Neuronal stem cell (in vitro differentiated cells): Measurements from ENCODE around the gene CTXN1.
"Not testable (repeated sequence)": the region's sequence is repeated elsewhere in the genome, so short reads cannot be mapped to it uniquely, and the experiment has no call there.

Experiments used
- DNase-seq: peaks from one replicate; pipeline ENCODE4 v3.0.0-alpha.2; 2013; ENCODE audit warnings: low spot score
- H2AFZ ChIP-seq: one replicate; pipeline ENCODE4 v1.6.1; 2013; ENCODE audit warnings: mild to moderate bottlenecking, low read length, inconsistent platforms
- H2AK5ac ChIP-seq: 2 replicates; pipeline ENCODE4 v1.6.1; 2013; ENCODE audit warnings: low read depth, mild to moderate bottlenecking, inconsistent platforms, low read length, moderate library complexity, mixed read lengths
- H2BK120ac ChIP-seq: 2 replicates; pipeline ENCODE4 v1.6.1; 2013; ENCODE audit warnings: low read depth, mild to moderate bottlenecking, inconsistent platforms, low read length, moderate library complexity, mixed read lengths
- H2BK12ac ChIP-seq: one replicate; pipeline ENCODE4 v1.6.1; 2013; ENCODE audit warnings: low read length, inconsistent platforms
- H2BK15ac ChIP-seq: 2 replicates; pipeline ENCODE4 v1.6.1; 2013; ENCODE audit warnings: mild to moderate bottlenecking, low read length, inconsistent platforms, mixed read lengths
- H2BK5ac ChIP-seq: one replicate; pipeline ENCODE4 v1.6.1; 2013; ENCODE audit warnings: inconsistent platforms, mild to moderate bottlenecking, low read length, moderate library complexity
- H3K14ac ChIP-seq: one replicate; pipeline ENCODE4 v1.6.1; 2013; ENCODE audit warnings: low read length, inconsistent platforms
- H3K18ac ChIP-seq: 2 replicates; pipeline ENCODE4 v1.6.1; 2013; ENCODE audit warnings: low read length, inconsistent platforms
- H3K23ac ChIP-seq: 2 replicates; pipeline ENCODE4 v1.6.1; 2013; ENCODE audit warnings: low read depth, mild to moderate bottlenecking, mixed read lengths, low read length, inconsistent platforms; ENCODE audit not compliant: poor library complexity
- H3K27ac ChIP-seq: replicated peaks from 3 replicates; pipeline ENCODE4 v1.5.1; 2013; ENCODE audit warnings: low read length, inconsistent platforms
- H3K27me3 ChIP-seq, 3 experiments: 2 replicates each; pipeline ENCODE4 v1.6.1; 2013; ENCODE audit warnings: low read length in 3 of 3, mild to moderate bottlenecking in 2 of 3, inconsistent platforms in 1 of 3, low read depth in 1 of 3, mixed read lengths in 1 of 3, moderate library complexity in 1 of 3; ENCODE audit not compliant: control insufficient read depth in 3 of 3, insufficient read depth in 3 of 3
- H3K36me3 ChIP-seq, 2 donors: replicated peaks in 1 of 2; 2 replicates each; pipeline ENCODE4 v1.6.1; 2013; ENCODE audit warnings: low read length in 2 of 2; ENCODE audit not compliant: control insufficient read depth in 2 of 2, insufficient read depth in 2 of 2
- H3K4ac ChIP-seq: 2 replicates; pipeline ENCODE4 v1.6.1; 2013; ENCODE audit warnings: inconsistent platforms, mild to moderate bottlenecking, low read length, moderate library complexity
- H3K4me1 ChIP-seq, 2 donors: 1 replicate in 1 of 2; 2 replicates in 1 of 2; pipeline ENCODE4 v1.6.1; 2013; ENCODE audit warnings: low read length in 2 of 2, low read depth in 1 of 2; ENCODE audit not compliant: control insufficient read depth in 2 of 2, insufficient read depth in 1 of 2
- H3K4me2 ChIP-seq: one replicate; pipeline ENCODE4 v1.6.1; 2013; ENCODE audit warnings: mild to moderate bottlenecking, low read length, inconsistent platforms; ENCODE audit not compliant: insufficient read depth, poor library complexity, severe bottlenecking
- H3K4me3 ChIP-seq, 2 donors: 2 replicates each; pipeline ENCODE4 v1.5.1; 2013; ENCODE audit warnings: low read length in 2 of 2, mild to moderate bottlenecking in 2 of 2, inconsistent platforms in 1 of 2, moderate library complexity in 1 of 2
- H3K79me1 ChIP-seq: one replicate; pipeline ENCODE4 v1.6.1; 2013; ENCODE audit warnings: low read depth, mild to moderate bottlenecking, inconsistent platforms, low read length, moderate library complexity
- H3K9ac ChIP-seq: one replicate; pipeline ENCODE4 v1.6.1; 2013; ENCODE audit warnings: mild to moderate bottlenecking, low read depth, low read length, inconsistent platforms; ENCODE audit not compliant: poor library complexity
- H3K9me3 ChIP-seq, 2 donors: replicated peaks in 1 of 2; 2 replicates each; pipeline versions ENCODE3 to v1.6.1; 2013; ENCODE audit warnings: low read length in 2 of 2, mild to moderate bottlenecking in 2 of 2, inconsistent platforms in 1 of 2, low read depth in 1 of 2, mixed read lengths in 1 of 2, moderate library complexity in 1 of 2; ENCODE audit not compliant: control insufficient read depth in 2 of 2, insufficient read depth in 1 of 2
- H4K8ac ChIP-seq: one replicate; pipeline ENCODE4 v1.6.1; 2013; ENCODE audit warnings: low read depth, mild to moderate bottlenecking, inconsistent platforms, low read length, moderate library complexity
- H4K91ac ChIP-seq: one replicate; pipeline ENCODE4 v1.6.1; 2013; ENCODE audit warnings: low read length, low read depth, mild to moderate bottlenecking, inconsistent platforms; ENCODE audit not compliant: poor library complexity
- WGBS, 2 donors: extraction: QIAGEN DNeasy Blood & Tissue Kit; methylation state at CpG; one replicate each; pipeline ENCODE4 v1.1.7; 2013; ENCODE audit warnings: missing lambda C conversion rate in 2 of 2, mixed read lengths in 1 of 2; ENCODE audit not compliant: insufficient read length in 2 of 2, insufficient replicate concordance in 1 of 2; ENCODE audit errors: extremely low coverage in 2 of 2; 5-methylcytosine and 5-hydroxymethylcytosine counted together

CTXN1 gene

GRCh38 chr19:7918615-7919421, 7.1 kb downstream of the CTXN1 start:
- Histone ChIP-seq H3K14ac (no peak overlapping the region), H3K27me3 (peaks cover 22 to 42% (median 22%) of the 10 kb centered on the region in 3 experiments), H3K4me3 (peak overlapping the region in 1 of 2 donors; percentile 43), H3K36me3 (peaks cover 20 to 23% of the 10 kb centered on the region in 2 donors), H4K8ac (no peak overlapping the region), H3K18ac (no peak overlapping the region), H2AK5ac (peak overlapping the region; percentile 97), H3K4me1 (peaks cover 19 to 25% of the 10 kb centered on the region in 2 donors), H3K27ac (no peak overlapping the region), H3K9ac (peak overlapping the region; percentile 30), H2BK15ac (no peak overlapping the region), H3K4me2 (no peak overlapping the region), H2BK120ac (no peak overlapping the region), H3K23ac (peak overlapping the region; percentile 55), H3K79me1 (peaks cover 13% of the 10 kb centered on the region), H4K91ac (no peak overlapping the region), H3K9me3 (no peaks in the 10 kb centered on the region), H3K4ac (no peak overlapping the region), H2AFZ (no peak overlapping the region), H2BK12ac (no peak overlapping the region), H2BK5ac (no peak overlapping the region)
- no peak for DNase-seq
- WGBS, 2 donors: no CpG with 5 or more reads among the region's 42 CpGs

GRCh38 chr19:7918062-7918614, 7.8 kb downstream of the CTXN1 start:
- peak overlapping the region; percentile 48 for H2BK5ac ChIP-seq

GRCh38 chr19:7917267-7918061, 8.5 kb downstream of the CTXN1 start:
- Histone ChIP-seq H2AK5ac (peak overlapping the region; percentile 53), H3K27me3 (peaks cover 22 to 42% (median 22%) of the 10 kb centered on the region in 3 experiments), H2BK5ac (peak overlapping the region; percentile 48), H3K18ac (peak overlapping the region; percentile 95), H4K91ac (peak overlapping the region; percentile 95), H3K4me1 (peaks cover 18 to 25% of the 10 kb centered on the region in 2 donors), H3K79me1 (peaks cover 6% of the 10 kb centered on the region), H2BK15ac (peak overlapping the region; percentile 78), H2BK120ac (peak overlapping the region; percentile 47), H3K23ac (peak overlapping the region; percentile 85), H3K9me3 (no peaks in the 10 kb centered on the region), H3K4ac (peak overlapping the region; percentile 89), H3K36me3 (peaks cover 11 to 15% of the 10 kb centered on the region in 2 donors), H2AFZ (peak overlapping the region; percentile 91), H4K8ac (peak overlapping the region; percentile 96), H3K4me2 (peak overlapping the region; percentile 98), H3K27ac (no peak overlapping the region), H3K4me3 (peak overlapping the region; percentile 46 to 74), H2BK12ac (peak overlapping the region; percentile 84), H3K9ac (peak overlapping the region; percentile 95), H3K14ac (peak overlapping the region; percentile 71)
- no CpG with 5 or more reads among the region's 71 CpGs for WGBS, 2 donors
- DNase-seq: no peak

More at GRCh38 chr19:7918062-7918614, 7.8 kb downstream of the CTXN1 start:
- H3K79me1 ChIP-seq, H3K23ac ChIP-seq, H2BK120ac ChIP-seq, DNase-seq, H4K91ac ChIP-seq, H2BK12ac ChIP-seq, H3K14ac ChIP-seq, H4K8ac ChIP-seq, H3K9me3 ChIP-seq, H2AK5ac ChIP-seq, H3K27ac ChIP-seq: not testable (repeated sequence)
- Histone ChIP-seq H3K27me3 (peaks cover 22 to 42% (median 22%) of the 10 kb centered on the region in 3 experiments), H3K4me2 (peak overlapping the region; percentile 98), H3K4me3 (peak overlapping the region; percentile 46 to 74), H2BK15ac (peak overlapping the region; percentile 33), H3K4me1 (peaks cover 18 to 25% of the 10 kb centered on the region in 2 donors), H3K36me3 (peaks cover 14 to 17% of the 10 kb centered on the region in 2 donors), H3K4ac (peak overlapping the region; percentile 76), H3K9ac (peak overlapping the region; percentile 95), H3K18ac (peak overlapping the region; percentile 95), H2AFZ (peak overlapping the region; percentile 91)
- no CpG with 5 or more reads among the region's 29 CpGs for WGBS, 2 donors
